ENCODE data around the gene HYAL1. TPM values are rescaled to one million over a fixed set of nuclear protein-coding genes. Genes with fewer than 3 reads are reported as not detected.

Gene HYAL1
- total and polyA plus RNA-seq, 2 experiments from 2014 or later, result 0.20 TPM; not detected in 1

- peaks cover 23% of the 10 kb centered on the region for H3K4me1 ChIP-seq (ENCODE audit: insufficient read depth)
- no peak for TF ChIP-seq EZH2 (IDR thresholded peaks at IDR 0.05; ENCODE audit: insufficient read depth, poor library complexity, severe bottlenecking)
- no peak for TF ChIP-seq EZH2phosphoT487 (IDR thresholded peaks at IDR 0.05; ENCODE audit: insufficient read depth, low read depth)
- in situ Hi-C loops (cut with MboI), result no loop called here
These were observed 47.4 kb upstream of the HYAL1 start, which contains the start of the genes CYB561D2 and NPRL2 for GRCh38 chr3:50350527-50351322. CYB561D2 (plus strand) TSS chr3:50350862; CDS start chr3:50351434, 572 bp downstream. NPRL2 (minus strand) TSS chr3:50350775; CDS start chr3:50350652, 123 bp downstream.

GRCh38 chr3:50350213-50350526 is 46.8 kb upstream of the HYAL1 start:
- in situ Hi-C loops (cut with MboI), result no loop called here
- peak overlapping the region; percentile 67 for H3K27ac ChIP-seq
- H4K20me1 ChIP-seq (ENCODE audit: insufficient read depth), result no peaks in the 10 kb centered on the region
- H3F3A ChIP-seq (ENCODE audit: insufficient read depth), result 0 out of 2 replicates have a peak, but pooled peaks cover 17% of the 10 kb centered on the region
- peaks cover 20% of the 10 kb centered on the region for H3K4me1 ChIP-seq (ENCODE audit: insufficient read depth)
- 2% methylated on average over 7 of the region's 7 CpGs for WGBS, 2 experiments (ENCODE audit: low coverage in 1 of 2, low lambda C conversion rate in 2 of 2, missing lambda C conversion rate in 2 of 2)
- DNase-seq, result no peak
- H3K9me3 ChIP-seq (ENCODE audit: low read depth), result no peaks in the 10 kb centered on the region
- no peaks in the 10 kb centered on the region for H3K9me2 ChIP-seq (ENCODE audit: insufficient read depth)
- H3K79me2 ChIP-seq (ENCODE audit: insufficient read depth), result peaks cover 56% of the 10 kb centered on the region
- peaks cover 7% of the 10 kb centered on the region; the same call in 1 of the 2 replicates for H3K36me3 ChIP-seq (ENCODE audit: low read depth)
- H3K27me3 ChIP-seq (replicated peaks; ENCODE audit: insufficient read depth), result no peaks in the 10 kb centered on the region
- peak overlapping the region; percentile 90 for H3K4me3 ChIP-seq
- no peak for TF ChIP-seq EZH2 (IDR thresholded peaks at IDR 0.05; ENCODE audit: insufficient read depth, poor library complexity, severe bottlenecking)
- TF ChIP-seq EZH2phosphoT487 (IDR thresholded peaks at IDR 0.05; ENCODE audit: insufficient read depth, low read depth), result no peak
- peak overlapping the region; percentile 82 for H3K9ac ChIP-seq
- H2AFZ ChIP-seq, result peak overlapping the region; percentile 93
- peak overlapping the region; percentile 98 for H3K4me2 ChIP-seq (ENCODE audit: unreplicated experiment)

More at GRCh38 chr3:50350527-50351322, 47.4 kb upstream of the HYAL1 start, which contains the start of the genes CYB561D2 and NPRL2:
- Histone ChIP-seq H4K20me1 (ENCODE audit: insufficient read depth) (no peaks in the 10 kb centered on the region), H2AFZ (peak within 1 kb of the TSS; percentile 93), H3K9me2 (ENCODE audit: insufficient read depth) (no peaks in the 10 kb centered on the region), H3K27me3 (replicated peaks; ENCODE audit: insufficient read depth) (no peaks in the 10 kb centered on the region), H3K27ac (peak within 1 kb of the TSS; percentile 67), H3K79me2 (ENCODE audit: insufficient read depth) (peaks cover 62% of the 10 kb centered on the region), H3K4me2 (ENCODE audit: unreplicated experiment) (peak within 1 kb of the TSS; percentile 98), H3F3A (ENCODE audit: insufficient read depth) (0 out of 2 replicates have a peak, but pooled peaks cover 17% of the 10 kb centered on the region), H3K36me3 (ENCODE audit: low read depth) (peaks cover 7% of the 10 kb centered on the region; the same call in 1 of the 2 replicates), H3K4me3 (peak within 1 kb of the TSS; percentile 90), H3K9ac (peak within 1 kb of the TSS; percentile 82), H3K9me3 (ENCODE audit: low read depth) (no peaks in the 10 kb centered on the region)
- DNase-seq, result peak; percentile 94
- WGBS, 2 experiments (ENCODE audit: low coverage in 1 of 2, low lambda C conversion rate in 2 of 2, missing lambda C conversion rate in 2 of 2), result 1% methylated on average over 60 of the region's 64 CpGs

GRCh38 chr3:50347187-50347813 is 43.9 kb upstream of the HYAL1 start:
- in situ Hi-C loops (cut with MboI), result loop anchor here (10.0 kb wide), 1 partner anchor 188 kb away; no protein-coding TSS in a partner anchor
- WGBS, 2 experiments (ENCODE audit: low coverage in 1 of 2, low lambda C conversion rate in 2 of 2, missing lambda C conversion rate in 2 of 2), result 25 to 26% methylated on average over 14 of the region's 14 CpGs

GRCh38 chr3:50345586-50346234 is 42.3 kb upstream of the HYAL1 start, which contains the start of gene ZMYND10:
ZMYND10 (minus strand) TSS chr3:50345732; CDS start chr3:50345579, 153 bp downstream.
- no peaks in the 10 kb centered on the region for H3K9me3 ChIP-seq (ENCODE audit: low read depth)
- H3K4me1 ChIP-seq (ENCODE audit: insufficient read depth), result peaks cover 11% of the 10 kb centered on the region; the same call in 1 of the 2 replicates
- no peaks in the 10 kb centered on the region for H3K27me3 ChIP-seq (replicated peaks; ENCODE audit: insufficient read depth)
- no peak for TF ChIP-seq EZH2 (IDR thresholded peaks at IDR 0.05; ENCODE audit: insufficient read depth, poor library complexity, severe bottlenecking)
- no peak for TF ChIP-seq EZH2phosphoT487 (IDR thresholded peaks at IDR 0.05; ENCODE audit: insufficient read depth, low read depth)
- H2AFZ ChIP-seq, result peak within 1 kb of the TSS; percentile 83
- in situ Hi-C loops (cut with MboI), result loop anchor here (10.0 kb wide), 1 partner anchor 189 kb away; no protein-coding TSS in a partner anchor
- H3K4me2 ChIP-seq (ENCODE audit: unreplicated experiment), result peak within 1 kb of the TSS; percentile 100
- H3K36me3 ChIP-seq (ENCODE audit: low read depth), result no peaks in the 10 kb centered on the region
- no peaks in the 10 kb centered on the region for H4K20me1 ChIP-seq (ENCODE audit: insufficient read depth)
- no peaks in the 10 kb centered on the region for H3K9me2 ChIP-seq (ENCODE audit: insufficient read depth)
- peaks cover 16% of the 10 kb centered on the region for H3K79me2 ChIP-seq (ENCODE audit: insufficient read depth)
- no peak within 1 kb of the TSS for H3K27ac ChIP-seq
- peak within 1 kb of the TSS; percentile 55; the same call in 1 of the 2 replicates for H3K9ac ChIP-seq
- WGBS, 2 experiments (ENCODE audit: low coverage in 1 of 2, low lambda C conversion rate in 2 of 2, missing lambda C conversion rate in 2 of 2), result 8% methylated on average over 39 to 45 of the region's 45 CpGs
- peak; percentile 81 for DNase-seq
- peak within 1 kb of the TSS; percentile 76 for H3K4me3 ChIP-seq
- 0 out of 2 replicates have a peak, but pooled peaks cover 6% of the 10 kb centered on the region for H3F3A ChIP-seq (ENCODE audit: insufficient read depth)

More at GRCh38 chr3:50347187-50347813, 43.9 kb upstream of the HYAL1 start:
- Histone ChIP-seq H3K4me3 (no peak overlapping the region), H3K27ac (peak overlapping the region; percentile 49; the same call in 1 of the 2 replicates), H3K9me3 (ENCODE audit: low read depth) (no peaks in the 10 kb centered on the region), H4K20me1 (ENCODE audit: insufficient read depth) (no peaks in the 10 kb centered on the region), H3K4me2 (ENCODE audit: unreplicated experiment) (no peak overlapping the region), H2AFZ (no peak overlapping the region), H3K9ac (no peak overlapping the region), H3F3A (ENCODE audit: insufficient read depth) (0 out of 2 replicates have a peak, but pooled peaks cover 6% of the 10 kb centered on the region), H3K9me2 (ENCODE audit: insufficient read depth) (no peaks in the 10 kb centered on the region), H3K4me1 (ENCODE audit: insufficient read depth) (peaks cover 20% of the 10 kb centered on the region), H3K36me3 (ENCODE audit: low read depth) (no peaks in the 10 kb centered on the region), H3K79me2 (ENCODE audit: insufficient read depth) (peaks cover 29% of the 10 kb centered on the region), H3K27me3 (replicated peaks; ENCODE audit: insufficient read depth) (no peaks in the 10 kb centered on the region)
- peak; percentile 83 for DNase-seq
- no peak for TF ChIP-seq EZH2 (IDR thresholded peaks at IDR 0.05; ENCODE audit: insufficient read depth, poor library complexity, severe bottlenecking)
- no peak for TF ChIP-seq EZH2phosphoT487 (IDR thresholded peaks at IDR 0.05; ENCODE audit: insufficient read depth, low read depth)

Data from GM23248 (cell line).